Measurements from ENCODE around the gene GATA5. TPM values are rescaled to one million over a fixed set of nuclear protein-coding genes. Genes with fewer than 3 reads are reported as not detected.

The GATA5 gene
- total RNA-seq, 1 donor from 2014 or later, result not detected

DNA sequence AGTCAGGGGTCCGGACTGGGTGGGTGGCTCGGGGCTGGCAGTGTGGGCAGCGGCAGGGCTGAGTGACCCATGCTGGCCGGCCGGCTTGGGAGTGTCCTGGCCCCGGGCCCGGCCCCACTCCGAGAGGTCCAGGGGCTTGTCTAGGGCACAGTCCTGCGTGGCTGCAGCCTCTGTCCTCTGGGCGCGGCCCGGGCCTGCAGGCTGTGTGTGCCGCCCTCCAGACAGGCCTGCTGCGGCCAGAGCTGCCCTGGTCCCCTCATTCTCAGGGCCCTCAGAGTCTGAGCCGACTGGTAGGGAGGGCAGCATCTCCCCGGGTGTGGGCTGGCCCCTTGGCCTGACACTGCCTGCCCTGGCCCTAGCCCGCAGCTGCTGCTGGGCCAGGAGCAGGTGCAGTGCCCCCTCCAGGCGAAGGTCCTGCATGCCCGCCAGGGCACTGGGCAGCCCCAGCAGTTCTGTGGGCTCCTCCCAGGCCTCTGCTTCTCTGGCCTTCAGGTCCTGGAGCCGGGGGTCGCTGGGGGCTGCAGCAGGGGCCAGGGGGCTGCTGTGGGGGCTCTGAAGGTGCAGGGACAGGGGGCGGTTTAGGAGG lies 61.8 kb downstream of the GATA5 start:
- no peaks in the 10 kb centered on the region for H3K27me3 ChIP-seq (ENCODE audit: control insufficient read depth, insufficient read depth, low read length)
- DNase-seq (ENCODE audit: low read depth) (no peak), FAIRE-seq (no peak)
- H3K36me3 ChIP-seq (ENCODE audit: control insufficient read depth, insufficient read depth, low read length), result no peaks in the 10 kb centered on the region
- TF ChIP-seq, protein P1, sequence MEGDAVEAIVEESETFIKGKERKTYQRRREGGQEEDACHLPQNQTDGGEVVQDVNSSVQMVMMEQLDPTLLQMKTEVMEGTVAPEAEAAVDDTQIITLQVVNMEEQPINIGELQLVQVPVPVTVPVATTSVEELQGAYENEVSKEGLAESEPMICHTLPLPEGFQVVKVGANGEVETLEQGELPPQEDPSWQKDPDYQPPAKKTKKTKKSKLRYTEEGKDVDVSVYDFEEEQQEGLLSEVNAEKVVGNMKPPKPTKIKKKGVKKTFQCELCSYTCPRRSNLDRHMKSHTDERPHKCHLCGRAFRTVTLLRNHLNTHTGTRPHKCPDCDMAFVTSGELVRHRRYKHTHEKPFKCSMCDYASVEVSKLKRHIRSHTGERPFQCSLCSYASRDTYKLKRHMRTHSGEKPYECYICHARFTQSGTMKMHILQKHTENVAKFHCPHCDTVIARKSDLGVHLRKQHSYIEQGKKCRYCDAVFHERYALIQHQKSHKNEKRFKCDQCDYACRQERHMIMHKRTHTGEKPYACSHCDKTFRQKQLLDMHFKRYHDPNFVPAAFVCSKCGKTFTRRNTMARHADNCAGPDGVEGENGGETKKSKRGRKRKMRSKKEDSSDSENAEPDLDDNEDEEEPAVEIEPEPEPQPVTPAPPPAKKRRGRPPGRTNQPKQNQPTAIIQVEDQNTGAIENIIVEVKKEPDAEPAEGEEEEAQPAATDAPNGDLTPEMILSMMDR (IDR thresholded peaks at IDR 0.05; ENCODE audit: insufficient read depth, low read length, severe bottlenecking), result peak; percentile 15
- no peak overlapping the region for H3K4me3 ChIP-seq (ENCODE audit: low read depth, low read length)

Other genes starting within 250 kb of the GATA5 start
- 49.8 and 70.4 TPM in 2 replicates for gene OSBPL2, start 237.5 kb downstream of the GATA5 start, total RNA-seq
- 139 and 145 TPM in 2 replicates for gene ADRM1, start 173.0 kb downstream of the GATA5 start, total RNA-seq
- 61.6 and 99.5 TPM in 2 replicates for gene LAMA5, start 108.7 kb downstream of the GATA5 start, total RNA-seq
- gene RPS21, start 88.9 kb downstream of the GATA5 start, total RNA-seq, result 1,471 and 1,737 TPM in 2 replicates
- gene CABLES2, start 68.7 kb downstream of the GATA5 start, total RNA-seq, result 0.51 and 1.3 TPM in 2 replicates
- under 0.01 and 1.0 TPM in 2 replicates for gene RBBP8NL, start 48.5 kb downstream of the GATA5 start, total RNA-seq
- gene SLCO4A1, start 166.5 kb upstream of the GATA5 start, total RNA-seq, result 1.6 and 4.7 TPM in 2 replicates
- gene NTSR1, start 232.8 kb upstream of the GATA5 start, total RNA-seq, result not detected in 2 replicates

Data from bronchial epithelial cell (primary cell).